ENCODE results near the gene STT3B. TPM values are rescaled to one million over a fixed set of nuclear protein-coding genes. Genes with fewer than 3 reads are reported as not detected.

Gene STT3B
- total and polyA plus RNA-seq, 10 donors = 28.4 to 128 (median 86.6) TPM

GRCh38 chr3:31486865-31487533, 45.7 kb upstream of the STT3B start:
- 78 to 96% (median 87%) methylated on average over 7 of the region's 7 CpGs for WGBS, 5 donors
- no peak for TF ChIP-seq POLR2AphosphoS5 (IDR thresholded peaks at IDR 0.05)
- no peak for TF ChIP-seq POLR2A (IDR thresholded peaks at IDR 0.05)
- no peak for TF ChIP-seq CTCF (IDR thresholded peaks at IDR 0.05 in 8 of 11, conservative IDR thresholded peaks at IDR 0.05 in 3 of 11)

GRCh38 chr3:31488475-31489017, 44.2 kb upstream of the STT3B start:
- Histone ChIP-seq H3K4me3 (no peak overlapping the region), H3K27me3 (replicated peaks in 1 of 7) (no peaks in the 10 kb centered on the region), H3K27ac (no peak overlapping the region), H3K4me1 (no peaks in the 10 kb centered on the region), H3K9me3 (peaks cover 0 to 34% (median 23%) of the 10 kb centered on the region in 8 donors), H3K36me3 (no peaks in the 10 kb centered on the region)
- intact Hi-C loops (cut with DNase I; ENCODE audit: low total_unique reads) = no loop called here
- TF ChIP-seq POLR2A (IDR thresholded peaks at IDR 0.05) = no peak
- no peak for TF ChIP-seq POLR2AphosphoS5 (IDR thresholded peaks at IDR 0.05)
- TF ChIP-seq CTCF (IDR thresholded peaks at IDR 0.05 in 8 of 11, conservative IDR thresholded peaks at IDR 0.05 in 3 of 11) = no peak
- no peak for DNase-seq
- WGBS, 5 donors = 92 to 95% (median 93%) methylated on average over 3 of the region's 3 CpGs

More at GRCh38 chr3:31486865-31487533, 45.7 kb upstream of the STT3B start:
- Histone ChIP-seq H3K4me3 (no peak overlapping the region), H3K27me3 (replicated peaks in 1 of 7) (no peaks in the 10 kb centered on the region), H3K36me3 (no peaks in the 10 kb centered on the region), H3K9me3 (peaks cover 0 to 26% (median 16%) of the 10 kb centered on the region in 8 donors), H3K27ac (no peak overlapping the region), H3K4me1 (no peaks in the 10 kb centered on the region)
- DNase-seq = no peak
- intact Hi-C loops (cut with DNase I; ENCODE audit: low total_unique reads) = no loop called here

GRCh38 chr3:31490502-31490901, 42.2 kb upstream of the STT3B start:
- TF ChIP-seq POLR2AphosphoS5 (IDR thresholded peaks at IDR 0.05) = no peak
- TF ChIP-seq POLR2A (IDR thresholded peaks at IDR 0.05) = no peak
- no peak for TF ChIP-seq CTCF (IDR thresholded peaks at IDR 0.05 in 8 of 11, conservative IDR thresholded peaks at IDR 0.05 in 3 of 11)
- WGBS, 5 donors = 10 to 100% (median 97%) methylated on average over 1 of the region's 1 CpG
- no peak for DNase-seq
- peaks cover 0 to 34% (median 23%) of the 10 kb centered on the region in 8 donors for H3K9me3 ChIP-seq
- no peaks in the 10 kb centered on the region for H3K36me3 ChIP-seq
- no peaks in the 10 kb centered on the region for H3K27me3 ChIP-seq (replicated peaks in 1 of 7)
- H3K27ac ChIP-seq = no peak overlapping the region
- intact Hi-C loops (cut with DNase I; ENCODE audit: low total_unique reads) = no loop called here
- no peak overlapping the region for H3K4me3 ChIP-seq
- no peaks in the 10 kb centered on the region for H3K4me1 ChIP-seq

- WGBS, 5 donors = 81 to 96% (median 94%) methylated on average over 5 to 6 of the region's 6 CpGs
- no peak for TF ChIP-seq POLR2A (IDR thresholded peaks at IDR 0.05)
- TF ChIP-seq CTCF (IDR thresholded peaks at IDR 0.05 in 8 of 11, conservative IDR thresholded peaks at IDR 0.05 in 3 of 11) = no peak
- DNase-seq = no peak
- Histone ChIP-seq H3K36me3 (no peaks in the 10 kb centered on the region), H3K27me3 (replicated peaks in 1 of 7) (no peaks in the 10 kb centered on the region), H3K4me1 (no peaks in the 10 kb centered on the region), H3K27ac (no peak overlapping the region), H3K4me3 (no peak overlapping the region), H3K9me3 (peaks cover 0 to 34% (median 23%) of the 10 kb centered on the region in 8 donors)
- intact Hi-C loops (cut with DNase I; ENCODE audit: low total_unique reads) = no loop called here
These were observed 41.1 kb upstream of the STT3B start for GRCh38 chr3:31491660-31492059.

Measured in spleen (tissue), 11 donors.